ENCODE results near the gene HOXC6. TPM values are rescaled to one million over a fixed set of nuclear protein-coding genes. Genes with fewer than 3 reads are reported as not detected.
A peak's percentile ranks its signal among the peaks of the same experiment; 100 is the strongest.

The HOXC6 gene
- total and polyA plus RNA-seq, 2 of the 8 experiments (the other 6 are each of a cell fraction or from before 2014, with no cell fraction given): not detected

- Histone ChIP-seq H3K23ac (ENCODE audit: insufficient read length) (no peak overlapping the region), H2AK5ac (ENCODE audit: low read depth, low read length) (peak overlapping the region; percentile 53; the same call in 1 of the 2 replicates), H3K4ac (replicated peaks; ENCODE audit: insufficient read length, low read depth, low read length) (no peak overlapping the region), H4K5ac (ENCODE audit: insufficient read length, low read depth, low read length) (no peak overlapping the region), H2BK5ac (ENCODE audit: low read depth, low read length) (no peak overlapping the region), H2BK12ac (ENCODE audit: low read depth, low read length) (no peak overlapping the region), H2AFZ (ENCODE audit: low read length) (no peak overlapping the region), H3K9me3 (ENCODE audit: insufficient read depth in 2 of 2, low read depth in 1 of 2, low read length in 1 of 2) (no peaks in the 10 kb centered on the region), H3K4me3 (ENCODE audit: extremely low read depth in 1 of 4, insufficient read depth in 2 of 4, low read depth in 3 of 4, low read length in 4 of 4) (no peak overlapping the region), H3K56ac (replicated peaks; ENCODE audit: insufficient read length, low read depth, low read length) (no peak overlapping the region), H4K20me1 (replicated peaks in 1 of 2; ENCODE audit: control insufficient read depth in 1 of 2, insufficient read depth in 2 of 2, low read length in 2 of 2) (peaks cover 14 to 30% of the 10 kb centered on the region in 2 experiments), H3K27me3 (replicated peaks in 1 of 4; ENCODE audit: control insufficient read depth in 3 of 4, extremely low read depth in 1 of 4, insufficient read depth in 3 of 4, low read length in 3 of 4) (peaks cover 97 to 100% (median 100%) of the 10 kb centered on the region in 4 experiments), H3K18ac (ENCODE audit: extremely low read depth, low read length) (no peak overlapping the region), H3K79me1 (ENCODE audit: low read depth, low read length) (no peaks in the 10 kb centered on the region), H4K91ac (replicated peaks; ENCODE audit: insufficient read length, low read length) (no peak overlapping the region), H4K8ac (ENCODE audit: extremely low read depth, insufficient read depth, low read length) (no peak overlapping the region), H2BK120ac (replicated peaks; ENCODE audit: low read depth, low read length) (no peak overlapping the region), H2BK20ac (ENCODE audit: low read length) (no peak overlapping the region), H2BK15ac (ENCODE audit: low read length) (0 out of 2 replicates have a peak overlapping the region, but pooled peaks have one; percentile 10), H3K14ac (ENCODE audit: insufficient read length) (no peak overlapping the region), H3K79me2 (ENCODE audit: control insufficient read depth in 1 of 2, insufficient read depth in 2 of 2, low read length in 2 of 2) (no peaks in the 10 kb centered on the region), H3K9ac (replicated peaks in 1 of 4; ENCODE audit: extremely low read depth in 1 of 4, low read depth in 3 of 4, low read length in 3 of 4) (no peak overlapping the region), H3K4me1 (replicated peaks in 1 of 4; ENCODE audit: control insufficient read depth in 3 of 4, insufficient read depth in 4 of 4, low read length in 3 of 4) (peaks cover 0 to 6% (median under 1%) of the 10 kb centered on the region in 4 experiments; a peak in 3 of 7 replicates), H3K23me2 (ENCODE audit: low read depth, low read length) (no peaks in the 10 kb centered on the region; the same call in 1 of the 2 replicates), H3K27ac (ENCODE audit: low read depth, low read length) (no peak overlapping the region), H3K36me3 (ENCODE audit: control insufficient read depth in 2 of 4, insufficient read depth in 4 of 4, low read length in 3 of 4) (no peaks in the 10 kb centered on the region; a peak in 1 of 8 replicates), H3K4me2 (ENCODE audit: insufficient read depth in 1 of 2, low read depth in 2 of 2, low read length in 2 of 2) (no peak overlapping the region)
- 7% methylated on average over 17 of the region's 17 CpGs; no CpG with 5 or more reads in 1 of the 2 experiments for WGBS, 2 experiments (ENCODE audit: extremely low coverage in 1 of 2, insufficient coverage in 1 of 2, insufficient read length in 1 of 2, insufficient replicate concordance in 2 of 2, low coverage in 1 of 2, low lambda C conversion rate in 2 of 2, missing lambda C conversion rate in 1 of 2)
- TF ChIP-seq EZH2 (IDR thresholded peaks at IDR 0.05; ENCODE audit: low read depth, low read length, severe bottlenecking) (peak; percentile 88), SUZ12 (IDR thresholded peaks at IDR 0.05; ENCODE audit: low read length) (peak; percentile 96), POLR2A (IDR thresholded peaks at IDR 0.05; ENCODE audit: control extremely low read depth in 1 of 2, low read depth in 2 of 2, low read length in 2 of 2) (no peak), SRF (IDR thresholded peaks at IDR 0.05; ENCODE audit: low read depth, low read length) (no peak), CTBP2 (IDR thresholded peaks at IDR 0.05; ENCODE audit: borderline replicate concordance, insufficient read depth, insufficient read length, low read length) (peak; percentile 41)
- ChIA-PET CTCF (ENCODE audit: partially characterized antibody) (interaction anchor here (0.8 to 12.5 kb wide), 23 partner anchors 9 to 354 kb away, joined by 3 to 172 read pairs (median 5); partner anchors contain the start of genes HOXC10, HOXC4, HOXC5 and HOXC8), POLR2A (ENCODE audit: partially characterized antibody) (interaction anchor here (0.8 to 1.4 kb wide), 5 partner anchors 10 to 39 kb away, joined by 3 read pairs; partner anchors contain the start of gene HOXC10)
- FAIRE-seq: no peak
- no peak for DNase-seq (ENCODE audit: low read depth in 1 of 2, low spot score in 2 of 2)
Observed at GRCh38 chr12:54024127-54024526, 4.1 kb upstream of the HOXC6 start.

Data from H1 (cell line).